PC-9 (cell line): ENCODE results near the gene KLRK1. TPM values are rescaled to one million over a fixed set of nuclear protein-coding genes. Genes with fewer than 3 reads are reported as not detected.
"Not testable (repeated sequence)": the region's sequence is repeated elsewhere in the genome, so short reads cannot be mapped to it uniquely, and the experiment has no call there.

Experiments used
- BruUV-seq: library from RNA; stranded (reverse); fragments of 400-500 nt; replicated peaks from 2 replicates; lab custom pipeline; 2021; lab: Mats Ljungman, UMichigan
- CTCF ChIA-PET: fragments of 300-600 bp; sonication (Branson Sonifier 250); formaldehyde crosslinking; loops from one replicate; lab custom pipeline; 2022; ENCODE audit warnings: antibody characterized with exemption; lab: Charles Lee
- POLR2A ChIA-PET: fragments of 300-600 bp; sonication (Branson Sonifier 250); formaldehyde crosslinking; loops from one replicate; lab custom pipeline; 2022; ENCODE audit warnings: antibody characterized with exemption; ENCODE audit not compliant: unreplicated experiment; lab: Charles Lee
- DNase-seq, 2 experiments: peaks; one replicate each; pipeline versions ENCODE4 v3.0.0 to v3.0.0-alpha.2; 2015 to 2022; ENCODE audit warnings: mixed read lengths in 1 of 2
- H2AFZ ChIP-seq: fragments of 200-600 bp; sonication (generic); 2 replicates; pipeline ENCODE4 v1.8.1; 2017; ENCODE audit warnings: antibody characterized with exemption
- H3F3A ChIP-seq: fragments of 200-600 bp; sonication (generic); 2 replicates; pipeline ENCODE4 v1.8.1; 2017; ENCODE audit warnings: antibody characterized with exemption, mild to moderate bottlenecking, low read depth; ENCODE audit not compliant: insufficient read depth
- H3K27ac ChIP-seq: fragments of 200-600 bp; sonication (generic); 2 replicates; pipeline ENCODE4 v1.6.1; 2016; ENCODE audit warnings: mixed run types
- H3K27me3 ChIP-seq: fragments of 200-600 bp; sonication (generic); 2 replicates; pipeline ENCODE4 v1.6.1; 2016; ENCODE audit warnings: low read depth, mixed run types; ENCODE audit not compliant: insufficient read depth
- H3K36me3 ChIP-seq: fragments of 200-600 bp; sonication (generic); 2 replicates; pipeline ENCODE4 v1.6.1; 2016; ENCODE audit warnings: low read depth, mixed run types
- H3K4me1 ChIP-seq: fragments of 200-600 bp; sonication (generic); replicated peaks from 2 replicates; pipeline ENCODE4 v1.6.1; 2016; ENCODE audit warnings: mixed run types; ENCODE audit not compliant: insufficient read depth
- H3K4me2 ChIP-seq: fragments of 200-600 bp; sonication (generic); 2 replicates; pipeline ENCODE4 v1.6.1; 2017; ENCODE audit warnings: mixed run types
- H3K4me3 ChIP-seq: fragments of 200-600 bp; sonication (generic); 2 replicates; pipeline ENCODE4 v1.6.1; 2016; ENCODE audit warnings: mixed run types
- H3K79me2 ChIP-seq: fragments of 200-600 bp; sonication (generic); 2 replicates; pipeline ENCODE4 v1.6.1; 2017; ENCODE audit warnings: low read depth, mixed run types
- H3K9me2 ChIP-seq: fragments of 200-600 bp; sonication (generic); 2 replicates; pipeline ENCODE4 v1.8.1; 2017; ENCODE audit warnings: mild to moderate bottlenecking; ENCODE audit not compliant: insufficient read depth
- H3K9me3 ChIP-seq: fragments of 200-600 bp; sonication (generic); 2 replicates; pipeline ENCODE4 v1.8.1; 2016; ENCODE audit warnings: low read depth; ENCODE audit not compliant: insufficient read depth
- H4K20me1 ChIP-seq: fragments of 200-600 bp; sonication (generic); 2 replicates; pipeline ENCODE4 v1.8.1; 2017; ENCODE audit not compliant: insufficient read depth
- EZH2 ChIP-seq: fragments of 200-600 bp; sonication (generic); IDR thresholded peaks from 2 replicates; pipeline ENCODE4 v1.8.0; 2017; ENCODE audit warnings: antibody characterized with exemption, low read depth
- intact Hi-C: fragments of 100-400 bp; cut with micrococcal nuclease; formaldehyde crosslinking; loops from one replicate; pipeline ENCODE4 v1.10.0; 2022; ENCODE audit not compliant: unreplicated experiment
- total RNA-seq: library from RNA; stranded (reverse); gene quantifications from 2 replicates; pipeline ENCODE4 v1.2.3, GENCODE V29; 2021
- TF ChIP-seq, protein P1 (sequence below): fragments of 200-600 bp; sonication (generic); conservative IDR thresholded peaks from 2 replicates; pipeline ENCODE4 v1.6.1; 2017; ENCODE audit warnings: mixed run types, antibody characterized with exemption, mild to moderate bottlenecking, moderate library complexity

Gene KLRK1
- total RNA-seq, 1 experiment from 2014 or later: not detected

DNA sequence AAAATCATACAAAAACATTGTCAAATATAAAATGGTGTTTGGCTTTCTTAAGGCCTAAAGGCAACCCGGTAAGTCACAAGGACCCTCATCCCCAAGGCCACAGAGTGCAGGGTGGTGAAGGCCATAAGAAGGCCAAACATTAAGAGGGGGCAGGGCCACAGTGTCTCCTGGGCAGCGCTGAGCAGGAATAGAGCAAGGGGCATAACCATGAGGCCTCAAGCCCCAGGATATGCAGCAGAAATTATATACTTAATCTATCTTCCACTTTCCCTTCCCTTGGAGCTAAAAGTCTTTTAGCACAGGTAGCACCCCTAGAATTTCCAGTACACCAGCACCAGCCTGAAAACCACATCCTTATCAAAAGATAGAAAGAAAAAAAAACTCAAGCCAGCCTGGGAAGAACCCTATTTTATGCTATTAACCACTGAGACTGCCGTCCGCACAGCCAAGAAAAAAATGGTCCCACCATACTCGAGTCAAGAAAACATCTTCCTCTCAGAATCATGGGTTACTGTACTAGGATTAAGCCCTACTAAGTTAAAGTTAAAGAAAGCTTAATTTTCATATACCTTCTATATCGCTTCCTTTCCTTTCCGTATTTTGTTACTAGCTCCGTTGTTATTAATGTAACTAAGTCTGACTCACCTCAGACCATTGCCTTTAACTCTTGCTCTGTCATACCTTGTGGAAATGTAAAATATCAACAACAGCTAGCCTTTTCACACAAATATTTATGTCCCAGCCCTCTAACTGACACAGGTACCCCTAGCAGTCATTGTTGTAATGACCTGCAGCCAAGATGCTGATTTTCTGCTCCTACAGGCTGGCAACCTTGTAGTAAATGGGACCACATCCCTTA lies 20.1 kb downstream of the KLRK1 start:
- H2AFZ ChIP-seq: no peak overlapping the region
- CTCF ChIA-PET: no interaction called here
- H3K27me3 ChIP-seq: no peaks in the 10 kb centered on the region
- H3K4me3 ChIP-seq: no peak overlapping the region
- H3K27ac ChIP-seq: no peak overlapping the region
- intact Hi-C loops: loop anchor here (5.0 to 10.0 kb wide), 2 partner anchors 37 to 385 kb away; no protein-coding TSS in a partner anchor
- H3K9me2 ChIP-seq: no peaks in the 10 kb centered on the region
- H3K4me2 ChIP-seq: no peak overlapping the region
- peaks cover 11% of the 10 kb centered on the region for H3K4me1 ChIP-seq
- no peaks in the 10 kb centered on the region; the same call in 1 of the 2 replicates for H3F3A ChIP-seq
- no peaks in the 10 kb centered on the region for H3K36me3 ChIP-seq
- POLR2A ChIA-PET: no interaction called here
- TF ChIP-seq, protein P1, sequence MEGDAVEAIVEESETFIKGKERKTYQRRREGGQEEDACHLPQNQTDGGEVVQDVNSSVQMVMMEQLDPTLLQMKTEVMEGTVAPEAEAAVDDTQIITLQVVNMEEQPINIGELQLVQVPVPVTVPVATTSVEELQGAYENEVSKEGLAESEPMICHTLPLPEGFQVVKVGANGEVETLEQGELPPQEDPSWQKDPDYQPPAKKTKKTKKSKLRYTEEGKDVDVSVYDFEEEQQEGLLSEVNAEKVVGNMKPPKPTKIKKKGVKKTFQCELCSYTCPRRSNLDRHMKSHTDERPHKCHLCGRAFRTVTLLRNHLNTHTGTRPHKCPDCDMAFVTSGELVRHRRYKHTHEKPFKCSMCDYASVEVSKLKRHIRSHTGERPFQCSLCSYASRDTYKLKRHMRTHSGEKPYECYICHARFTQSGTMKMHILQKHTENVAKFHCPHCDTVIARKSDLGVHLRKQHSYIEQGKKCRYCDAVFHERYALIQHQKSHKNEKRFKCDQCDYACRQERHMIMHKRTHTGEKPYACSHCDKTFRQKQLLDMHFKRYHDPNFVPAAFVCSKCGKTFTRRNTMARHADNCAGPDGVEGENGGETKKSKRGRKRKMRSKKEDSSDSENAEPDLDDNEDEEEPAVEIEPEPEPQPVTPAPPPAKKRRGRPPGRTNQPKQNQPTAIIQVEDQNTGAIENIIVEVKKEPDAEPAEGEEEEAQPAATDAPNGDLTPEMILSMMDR: no peak
- TF ChIP-seq EZH2: no peak
- no peak for DNase-seq
- H3K9me3 ChIP-seq: no peaks in the 10 kb centered on the region
- no peaks in the 10 kb centered on the region for H4K20me1 ChIP-seq
- H3K79me2 ChIP-seq: no peaks in the 10 kb centered on the region
- BruUV-seq: no TSS peak

DNA sequence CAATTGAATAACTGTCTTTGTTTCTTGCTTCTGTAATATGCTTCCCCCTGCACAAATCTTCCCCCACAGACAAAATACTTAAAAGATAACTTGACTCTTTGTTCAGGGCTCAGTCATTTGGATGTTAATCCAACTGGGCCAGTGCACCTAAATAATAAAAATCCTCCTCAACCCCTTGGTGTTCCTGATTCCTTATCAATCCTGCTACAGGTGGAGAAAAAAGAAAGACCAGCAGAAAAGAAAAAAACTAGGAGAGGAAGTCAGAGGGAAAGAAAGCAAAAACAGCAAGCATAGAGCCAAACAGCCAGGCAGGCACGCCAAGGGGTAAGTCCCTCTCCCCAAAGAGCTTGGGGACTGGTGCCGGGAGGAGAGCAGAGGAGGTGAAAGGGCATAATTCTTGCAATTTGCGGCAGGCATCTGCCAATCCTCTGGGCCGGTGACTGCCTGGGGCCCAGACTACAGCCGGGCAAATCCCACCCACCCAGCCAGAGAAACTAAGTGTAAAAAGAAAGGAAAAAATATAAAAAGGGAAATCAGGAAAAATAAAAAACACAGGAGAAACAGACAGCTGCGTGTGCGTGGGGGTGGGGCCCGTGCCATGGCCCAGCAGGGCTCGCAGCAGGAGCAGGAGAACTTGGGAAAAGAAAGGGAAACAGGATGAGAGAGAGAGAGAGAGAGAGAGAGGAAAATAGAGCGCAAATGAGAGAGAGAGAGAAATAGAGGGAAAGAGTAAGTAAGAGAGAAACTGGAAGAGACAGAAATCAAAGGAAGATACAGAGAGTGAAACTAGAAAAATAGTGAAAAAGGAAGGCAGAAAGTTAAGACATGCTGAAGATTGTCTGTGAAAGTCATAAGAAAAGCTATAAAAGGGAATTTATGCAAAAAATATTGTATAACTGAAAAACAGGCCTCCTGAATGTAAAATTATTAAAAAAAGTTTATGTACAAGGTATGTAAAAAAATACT lies 21.4 kb downstream of the KLRK1 start:
- ChIA-PET CTCF (no interaction called here), POLR2A (no interaction called here)
- no TSS peak for BruUV-seq
- DNase-seq: no peak
- Histone ChIP-seq H3K4me1 (peaks cover 17% of the 10 kb centered on the region), H3K4me2 (no peak overlapping the region), H3K79me2 (no peaks in the 10 kb centered on the region), H3K9me3 (no peaks in the 10 kb centered on the region), H3K27ac (no peak overlapping the region), H3K4me3 (no peak overlapping the region), H2AFZ (no peak overlapping the region), H3K27me3 (no peaks in the 10 kb centered on the region), H3K9me2 (no peaks in the 10 kb centered on the region), H4K20me1 (no peaks in the 10 kb centered on the region), H3F3A (no peaks in the 10 kb centered on the region; the same call in 1 of the 2 replicates), H3K36me3 (no peaks in the 10 kb centered on the region)
- no peak for TF ChIP-seq EZH2
- TF ChIP-seq, protein P1: no peak
- intact Hi-C loops: loop anchor here (5.0 to 10.0 kb wide), 2 partner anchors 36 to 386 kb away; no protein-coding TSS in a partner anchor

DNA sequence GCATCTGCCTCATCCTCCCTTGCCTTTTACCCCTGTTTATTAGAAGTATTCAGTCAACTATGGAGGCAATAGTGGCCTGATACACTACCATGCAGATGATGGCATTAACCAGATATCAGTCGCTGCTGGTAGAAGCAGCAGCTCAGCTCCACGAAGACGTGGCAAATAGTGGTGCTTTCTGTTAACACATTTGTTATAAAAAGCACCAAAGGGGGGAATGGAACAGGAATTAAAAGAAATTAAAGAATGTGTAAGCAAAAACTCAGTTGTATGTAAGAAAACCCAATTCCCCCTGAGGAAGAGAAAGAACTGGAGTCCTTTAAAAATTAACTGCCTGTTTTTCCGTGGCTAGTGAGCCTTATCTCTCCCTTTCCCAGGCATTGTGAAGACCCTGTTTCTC lies 22.1 kb downstream of the KLRK1 start:
- H3K27me3 ChIP-seq, DNase-seq, H3K9me3 ChIP-seq, H3K79me2 ChIP-seq, H3K36me3 ChIP-seq, H3K4me3 ChIP-seq, H3K27ac ChIP-seq, POLR2A ChIA-PET, H3F3A ChIP-seq, H3K4me2 ChIP-seq, H2AFZ ChIP-seq, H4K20me1 ChIP-seq, H3K9me2 ChIP-seq, BruUV-seq: not testable (repeated sequence)
- peaks cover 17% of the 10 kb centered on the region for H3K4me1 ChIP-seq
- intact Hi-C loops: loop anchor here (5.0 to 10.0 kb wide), 2 partner anchors 35 to 387 kb away; no protein-coding TSS in a partner anchor
- CTCF ChIA-PET: interaction anchor here (0.5 to 0.8 kb wide), 2 partner anchors 194 to 358 kb away, joined by 3 to 8 read pairs; no protein-coding TSS in a partner anchor
